NCI-H510A (cell line): ENCODE results near the gene PROZ.

ENCODE experiments used
- DNase-seq: peaks from one replicate; lab custom pipeline; 2025; lab: John Stamatoyannopoulos, UW

PROZ gene

DNA sequence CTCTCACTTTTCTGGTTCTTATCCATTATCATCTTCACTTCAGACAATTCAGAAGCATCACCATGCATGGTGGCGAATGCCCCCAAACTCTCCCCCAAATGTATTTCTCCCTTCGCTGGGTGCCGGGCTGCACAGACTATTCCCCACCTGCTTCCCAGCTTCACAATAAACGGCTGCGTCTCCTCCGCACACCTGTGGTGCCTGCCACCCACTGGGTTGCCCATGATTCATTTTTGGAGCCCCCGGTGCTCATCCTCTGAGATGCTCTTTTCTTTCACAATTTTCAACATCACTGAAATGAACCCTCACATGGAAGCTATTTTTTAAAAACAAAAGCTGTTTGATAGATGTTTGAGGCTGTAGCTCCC is 38.6 kb upstream of the PROZ start:
- no peak for DNase-seq

DNA sequence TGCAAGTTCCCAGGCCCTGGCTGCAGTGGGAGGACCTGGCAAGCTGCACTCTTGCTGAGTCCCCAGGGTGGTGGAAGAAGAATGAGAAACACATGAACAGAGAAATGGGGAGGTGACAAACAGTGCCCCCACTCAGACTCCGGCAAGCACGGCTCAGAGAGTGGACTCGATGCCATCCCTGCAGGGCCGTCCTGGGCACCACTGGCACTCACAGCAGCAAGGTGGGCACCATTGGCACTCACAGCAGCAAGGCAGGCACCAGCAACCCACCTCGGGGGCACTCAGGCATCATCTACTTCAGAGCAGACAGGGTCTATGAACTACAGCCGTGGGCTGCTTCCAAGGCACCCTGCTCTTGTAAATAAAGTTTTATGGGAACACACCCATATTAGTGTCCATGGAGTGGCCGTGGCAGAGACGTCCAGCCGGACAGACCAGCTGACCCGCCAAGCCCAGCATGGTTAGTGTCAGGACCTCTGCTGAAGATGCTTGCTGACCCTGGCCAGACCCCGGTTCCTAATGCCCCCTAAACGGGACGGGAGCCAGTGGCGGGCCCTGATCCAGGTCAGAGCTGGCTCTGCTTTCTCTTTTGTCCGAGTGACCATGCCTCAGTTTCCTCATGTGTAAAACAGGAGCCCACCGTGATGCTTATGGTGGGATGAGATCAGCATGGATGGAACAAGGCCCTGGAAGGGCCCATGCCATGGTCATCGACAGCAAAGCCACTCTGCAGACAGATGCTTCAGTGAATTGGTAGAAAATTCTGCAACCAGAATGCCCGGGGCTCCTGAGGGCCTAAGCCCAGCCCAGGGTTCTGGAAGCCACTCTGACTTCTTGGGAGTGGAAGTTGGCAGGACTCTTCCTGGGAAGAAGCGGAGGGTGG is 37.9 kb upstream of the PROZ start:
- DNase-seq, result no peak

DNA sequence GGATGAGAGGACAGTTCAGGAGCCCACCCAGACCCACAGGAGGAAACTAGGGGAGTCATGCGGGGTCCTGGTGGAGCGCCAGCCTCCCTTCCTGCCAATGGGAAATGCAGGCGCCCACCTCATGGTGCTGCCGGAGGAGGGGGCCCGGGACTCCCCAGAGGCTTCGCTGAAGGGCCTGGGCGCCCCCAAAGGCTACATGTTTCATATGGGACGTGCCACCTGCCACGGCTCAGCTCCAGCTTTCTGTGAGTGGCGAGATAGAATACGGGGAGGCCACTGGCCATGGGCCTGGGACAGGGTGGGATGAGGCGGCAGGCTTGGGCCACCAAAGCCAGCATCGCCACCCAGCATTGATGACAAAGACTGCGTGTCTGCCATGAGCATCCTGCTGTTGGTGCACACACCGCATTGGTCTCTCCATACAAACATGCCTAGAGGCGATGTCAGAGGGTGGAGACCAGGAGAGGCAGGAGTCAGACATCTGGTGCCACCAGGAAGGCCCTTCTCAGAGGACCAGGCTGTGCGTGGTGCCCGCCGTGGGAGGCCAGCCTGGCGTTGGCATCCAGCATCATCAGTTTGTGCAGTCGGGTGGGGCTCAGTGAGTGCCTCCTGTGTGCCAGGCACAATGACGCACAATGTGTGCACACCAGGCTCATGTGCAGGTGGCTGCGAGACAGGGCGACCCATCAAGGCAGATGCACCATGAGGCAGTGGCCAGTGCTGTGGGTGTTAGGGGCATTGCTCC is 37.1 kb upstream of the PROZ start:
- DNase-seq, result no peak

DNA sequence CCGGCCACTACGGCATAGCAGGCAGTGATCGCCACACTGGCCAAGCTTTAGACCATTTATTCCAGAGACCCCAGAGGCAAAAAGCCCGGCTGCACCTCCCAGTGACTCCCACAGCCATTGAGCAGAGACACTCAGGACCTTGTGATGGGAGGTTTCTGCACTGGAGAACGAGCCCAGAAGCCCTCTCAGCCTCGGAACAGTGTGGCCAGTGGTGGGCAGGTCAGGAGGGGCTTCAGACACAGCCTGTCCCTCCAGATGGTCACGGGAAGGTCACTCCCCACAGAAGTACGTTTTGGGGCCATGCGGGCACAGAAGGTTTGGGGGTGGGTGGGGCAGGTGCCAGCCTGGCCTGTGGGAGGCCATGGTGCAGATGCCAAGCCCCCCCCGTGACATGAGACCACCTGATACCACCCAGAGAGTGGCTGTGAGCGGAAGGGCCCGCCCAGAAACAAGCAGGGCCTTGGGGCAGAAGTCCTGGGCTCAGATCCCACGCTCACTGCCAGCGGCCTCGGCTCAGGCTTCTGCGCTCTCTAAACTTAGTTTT is 36.4 kb upstream of the PROZ start:
- DNase-seq, result no peak

DNA sequence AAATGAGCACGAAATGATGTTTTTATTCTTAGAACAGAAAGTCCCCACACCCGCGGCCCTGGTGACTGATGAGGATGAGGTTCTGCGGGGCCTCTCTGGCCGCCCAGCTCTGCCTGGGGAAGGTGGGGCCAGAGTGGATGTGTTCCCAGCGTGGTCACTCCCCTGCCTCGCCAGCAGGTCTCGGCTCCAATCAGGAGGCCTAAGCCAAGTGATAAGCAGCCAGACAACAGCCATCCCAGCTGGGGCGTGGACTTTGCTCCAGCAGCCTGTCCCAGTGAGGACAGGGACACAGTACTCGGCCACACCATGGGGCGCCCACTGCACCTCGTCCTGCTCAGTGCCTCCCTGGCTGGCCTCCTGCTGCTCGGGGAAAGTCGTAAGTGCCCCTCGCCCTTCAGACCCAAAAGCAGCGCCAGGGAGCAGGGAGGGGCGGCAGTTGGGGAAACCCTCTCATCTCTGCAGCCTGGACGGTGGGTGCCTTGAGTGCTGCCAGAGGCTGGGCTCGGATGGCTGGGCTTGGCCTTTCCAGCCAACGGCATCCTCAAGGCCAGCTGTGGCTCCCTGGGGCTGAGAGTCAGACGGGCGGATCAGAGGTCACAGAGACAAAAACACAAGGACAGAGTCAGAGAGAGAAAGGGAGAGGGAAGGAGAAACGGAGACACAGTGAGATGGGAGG is 35.8 kb upstream of the PROZ start, which contains the start of gene F10:
Gene F10, plus strand, starts transcription at position 250 of the 676 bp plus-strand sequence. Its CDS starts 57 bp downstream, at position 307.
- DNase-seq, result no peak

DNA sequence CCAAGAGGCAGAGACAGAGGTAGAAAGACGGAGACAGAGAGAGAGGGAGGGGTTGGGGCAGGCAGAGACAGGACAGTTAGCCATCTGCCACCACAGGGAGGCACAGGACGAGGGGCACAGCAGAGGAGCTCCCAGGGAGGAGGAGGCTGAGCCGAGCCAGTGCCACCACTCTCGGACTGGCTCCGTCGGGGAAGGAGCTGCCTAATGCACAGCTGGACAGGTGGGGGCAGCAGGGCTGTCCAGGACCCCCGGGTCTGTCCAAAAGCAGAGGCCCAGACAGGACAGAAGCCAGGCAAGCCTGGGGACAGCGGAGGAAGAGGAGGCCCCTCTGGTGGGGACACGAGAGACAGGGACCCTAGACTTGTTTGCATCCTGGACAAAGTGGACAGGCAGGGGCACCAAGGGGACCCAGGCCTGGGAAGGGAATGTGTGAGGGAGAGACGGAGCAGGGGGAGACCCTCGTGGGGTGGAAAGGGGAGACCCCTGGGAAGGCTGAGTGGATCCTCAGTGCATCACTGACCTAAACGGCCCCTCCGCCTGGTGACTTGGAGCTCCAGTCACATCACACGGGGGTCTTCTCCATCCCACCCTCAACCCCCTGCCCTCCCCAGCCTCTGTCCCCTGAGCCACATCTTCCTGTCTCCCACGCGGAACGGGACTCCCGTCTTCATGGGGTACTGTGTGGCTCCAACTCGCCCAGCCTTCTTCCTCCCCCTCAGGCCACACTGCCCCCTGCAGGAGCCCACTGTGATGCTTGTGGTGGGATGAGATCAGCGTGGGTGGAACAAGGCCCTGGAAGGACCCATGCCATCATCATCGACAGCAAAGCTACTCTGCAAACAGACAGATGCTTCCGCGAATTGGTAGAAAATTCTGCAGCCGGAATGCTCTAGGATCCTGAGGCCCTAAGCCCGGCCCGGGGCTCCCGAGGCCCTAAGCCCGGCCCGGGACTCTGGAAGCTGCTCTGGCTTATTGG is 34.9 kb upstream of the PROZ start:
- DNase-seq, result no peak

DNA sequence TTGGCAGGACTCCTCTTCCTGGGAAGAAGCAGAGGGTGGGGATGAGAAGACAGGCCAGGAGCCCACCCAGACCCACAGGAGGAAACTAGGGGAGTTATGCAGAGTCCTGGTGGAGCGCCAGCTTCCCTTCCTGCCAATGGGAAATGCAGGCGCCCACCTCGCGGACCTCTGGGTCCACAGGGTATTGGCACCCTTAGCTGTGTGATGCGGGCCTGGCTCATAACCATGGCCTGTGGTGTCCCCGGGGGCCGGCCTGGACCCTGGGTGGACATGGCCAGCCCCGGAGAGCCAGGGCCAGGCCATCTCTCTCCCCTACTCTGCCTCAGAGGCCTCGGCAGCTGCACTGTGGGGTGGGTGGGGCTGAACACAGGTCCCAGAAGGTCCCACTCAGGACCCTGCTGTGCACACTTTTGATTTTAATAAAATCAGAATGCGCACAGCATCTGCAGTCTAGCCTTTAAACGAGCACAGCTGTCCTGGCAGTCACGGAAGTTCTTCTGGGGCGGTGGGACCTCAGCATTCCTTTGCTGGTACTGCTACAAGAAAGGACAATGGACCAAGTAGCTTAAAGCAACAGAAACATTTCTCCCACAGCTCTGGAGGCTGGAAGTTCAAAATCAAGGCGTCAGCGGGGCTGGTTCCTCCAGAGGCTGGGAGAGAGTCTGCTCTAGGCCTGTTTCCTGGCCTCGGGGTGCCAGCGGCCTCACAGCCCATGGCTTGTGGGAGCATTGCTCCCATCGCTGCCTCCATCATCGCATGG is 34.1 kb upstream of the PROZ start:
- DNase-seq, result no peak

DNA sequence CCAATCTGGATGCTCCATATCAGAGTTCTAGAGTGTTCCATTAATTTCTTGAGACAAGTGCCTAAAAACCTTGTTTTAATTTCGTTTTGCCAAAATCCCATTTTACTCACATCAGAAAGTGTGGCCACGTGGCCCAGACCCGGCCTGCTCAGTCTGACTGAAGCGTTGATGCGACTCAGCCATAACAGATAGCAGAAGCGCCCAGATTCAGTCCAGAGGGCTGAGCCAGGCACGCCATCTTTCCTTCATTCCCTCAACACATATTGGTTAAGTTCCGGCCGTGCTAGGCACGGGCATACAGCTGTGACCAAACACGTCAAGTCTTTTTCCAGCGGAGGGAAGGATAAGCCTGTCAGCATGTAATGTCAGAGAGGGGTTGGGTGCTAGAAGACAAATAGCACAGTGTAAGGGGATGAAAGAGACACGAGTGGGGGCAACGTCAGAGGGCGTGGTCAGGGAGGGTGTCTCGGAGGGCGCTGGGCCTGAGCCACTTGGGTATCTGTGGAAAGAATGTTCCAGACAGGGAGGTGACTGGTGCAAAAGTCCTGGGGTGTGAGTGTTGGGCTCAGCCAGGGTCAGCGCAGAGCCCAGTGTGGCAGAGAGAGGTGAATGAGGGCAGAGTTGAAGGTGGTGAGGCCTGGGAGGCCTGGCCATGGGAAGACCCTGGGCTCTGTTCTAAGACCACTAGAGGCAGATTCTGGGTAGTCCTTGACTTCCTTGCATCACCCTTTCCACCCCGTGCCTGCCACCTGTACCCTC is 32.8 kb upstream of the PROZ start:
- DNase-seq, result no peak

DNA sequence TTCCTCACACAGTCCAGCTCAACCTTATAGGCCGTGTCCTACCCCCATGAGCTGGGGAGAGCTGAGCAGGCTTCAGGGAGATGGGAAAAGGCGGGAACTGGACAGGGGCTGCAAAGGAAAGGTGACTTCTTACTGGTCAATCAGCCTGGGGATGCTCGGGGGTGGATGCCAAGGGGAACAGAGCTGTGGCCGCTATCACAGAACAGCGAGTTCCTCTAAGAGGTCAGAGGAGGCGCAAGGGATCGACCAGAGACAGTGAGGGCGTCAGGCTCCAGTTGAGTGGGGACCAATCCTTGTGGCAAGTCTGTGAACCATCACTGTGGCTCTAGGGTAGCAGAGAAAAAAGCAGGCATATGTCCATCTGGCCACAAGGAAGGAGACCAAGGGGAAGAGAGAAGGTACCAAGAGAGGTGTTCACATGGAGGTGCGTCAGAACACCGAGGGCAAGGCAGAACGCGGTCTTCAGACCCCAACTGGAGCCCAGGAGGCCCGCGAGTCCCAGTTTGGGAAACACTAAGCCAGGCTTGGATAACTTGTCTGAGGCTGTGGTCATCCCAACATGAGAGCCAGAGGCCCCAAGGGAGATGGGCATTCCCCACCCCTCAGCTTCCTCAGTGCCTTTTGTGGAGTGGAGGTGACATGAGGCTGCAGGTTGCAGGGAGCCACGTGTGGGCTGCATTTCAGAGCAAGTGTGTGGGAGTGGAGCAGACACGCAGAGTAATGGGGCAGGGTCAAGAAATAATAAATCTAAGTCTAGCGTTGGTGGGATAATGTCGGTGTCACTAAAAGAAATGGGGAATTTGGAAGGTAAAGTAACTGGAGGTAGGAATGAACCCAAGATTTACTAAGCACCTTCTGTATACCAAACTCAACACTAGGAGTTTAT is 31.9 kb upstream of the PROZ start:
- DNase-seq, result no peak

DNA sequence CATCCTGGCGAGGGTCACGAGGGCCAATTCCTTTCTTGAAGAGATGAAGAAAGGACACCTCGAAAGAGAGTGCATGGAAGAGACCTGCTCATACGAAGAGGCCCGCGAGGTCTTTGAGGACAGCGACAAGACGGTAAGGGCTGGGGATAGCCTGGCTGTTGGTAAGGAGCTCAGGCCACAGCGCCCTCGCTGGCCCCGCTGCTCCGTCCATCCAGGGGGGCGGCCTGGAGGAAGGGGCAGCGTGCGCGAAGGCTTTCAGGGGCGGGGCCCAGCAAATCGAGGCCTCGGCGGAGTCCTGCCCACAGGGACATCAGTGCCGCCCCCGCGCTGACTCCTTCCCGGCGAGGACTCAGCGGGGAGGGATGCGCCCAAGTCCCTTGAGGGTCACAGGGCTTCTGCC is 29.0 kb upstream of the PROZ start:
- no peak for DNase-seq

DNA sequence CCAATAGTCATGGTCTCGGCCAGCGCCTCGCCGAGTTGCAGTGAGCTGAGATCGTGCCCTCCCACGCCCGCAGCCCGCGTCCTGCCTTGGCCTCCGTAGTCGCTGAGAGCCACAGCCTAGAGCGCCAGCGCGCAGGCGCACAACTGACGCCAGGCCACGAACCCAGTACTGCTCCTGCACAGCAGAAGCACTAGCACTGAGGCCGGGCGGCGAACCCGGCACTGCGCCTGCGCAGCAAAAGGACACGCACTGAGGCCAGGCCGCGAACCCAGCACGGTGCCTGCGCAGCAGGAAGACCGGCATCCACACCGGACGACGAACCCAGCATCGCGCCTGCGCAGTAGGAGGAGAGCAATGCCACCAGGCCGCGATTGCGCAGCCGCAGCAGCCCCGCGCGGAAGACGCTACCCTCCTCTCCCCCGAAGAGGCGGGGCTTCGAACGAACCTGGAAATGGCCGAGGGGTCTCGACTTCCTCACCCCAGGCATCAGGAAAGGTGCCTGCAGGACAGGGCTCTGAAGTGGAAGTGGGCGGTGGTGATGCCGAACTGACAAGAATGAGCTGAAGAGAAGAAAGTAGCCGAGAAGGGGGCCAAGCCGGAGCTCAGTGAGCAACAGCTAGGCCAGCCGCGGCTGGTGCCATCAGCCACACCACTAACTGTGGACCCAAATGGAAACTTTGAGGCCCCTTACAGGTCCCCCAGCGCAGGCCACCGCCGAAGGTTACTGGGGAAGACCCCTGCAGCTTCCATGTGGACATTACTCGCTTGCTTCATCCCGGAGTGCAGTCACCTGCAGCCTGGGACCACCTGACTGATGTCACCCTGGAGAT is 28.3 kb upstream of the PROZ start:
- no peak for DNase-seq

DNA sequence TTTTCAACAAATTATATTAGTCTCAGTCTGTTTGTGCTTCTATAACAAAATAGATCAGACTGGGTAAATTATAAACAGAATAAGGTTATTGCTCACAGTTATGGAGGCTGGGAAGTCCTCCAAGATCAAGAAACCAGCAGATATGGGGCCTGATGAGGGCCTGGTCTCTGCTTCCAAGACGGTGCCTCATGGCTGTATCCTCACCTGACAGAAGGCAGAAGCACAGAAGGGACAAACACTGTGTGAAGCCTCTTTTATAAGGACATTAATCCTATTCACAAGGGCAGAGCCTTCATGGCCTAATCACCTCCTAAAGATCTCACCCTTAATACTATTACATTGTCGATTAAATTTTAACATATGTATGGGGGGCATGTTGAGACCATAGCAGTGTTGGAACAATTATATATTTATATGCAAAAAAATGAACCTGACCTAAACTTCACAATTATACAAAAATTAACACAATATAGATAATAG is 23.1 kb upstream of the PROZ start:
- DNase-seq, result no peak

DNA sequence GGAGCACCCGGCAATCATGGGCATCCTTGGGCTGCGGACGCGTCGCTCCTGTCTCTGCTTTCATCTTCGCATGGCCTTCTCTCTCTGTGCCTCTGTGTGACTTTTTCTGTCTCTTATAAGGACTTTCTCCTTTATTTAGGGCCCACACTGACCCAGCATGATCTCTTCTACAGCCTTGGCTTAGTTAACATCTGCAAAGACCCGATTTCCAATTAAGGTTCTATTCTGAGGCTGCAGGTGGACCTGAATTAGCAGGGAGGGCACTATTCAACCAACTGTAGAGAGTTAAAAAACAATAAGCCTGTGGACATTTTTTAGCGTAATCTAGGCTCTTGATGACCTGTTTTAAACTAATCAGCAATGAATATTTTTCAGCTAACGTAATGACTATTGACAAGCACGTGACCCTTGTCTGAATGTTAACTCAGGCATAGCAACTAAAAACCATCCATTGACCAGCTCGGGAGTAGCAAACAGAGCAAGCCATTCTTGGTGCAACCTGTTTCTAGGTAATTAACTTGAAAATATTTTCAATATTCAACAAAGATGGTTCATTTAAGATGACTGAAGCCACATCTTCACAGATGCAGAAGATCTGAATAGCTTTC is 20.7 kb upstream of the PROZ start:
- DNase-seq, result no peak

DNA sequence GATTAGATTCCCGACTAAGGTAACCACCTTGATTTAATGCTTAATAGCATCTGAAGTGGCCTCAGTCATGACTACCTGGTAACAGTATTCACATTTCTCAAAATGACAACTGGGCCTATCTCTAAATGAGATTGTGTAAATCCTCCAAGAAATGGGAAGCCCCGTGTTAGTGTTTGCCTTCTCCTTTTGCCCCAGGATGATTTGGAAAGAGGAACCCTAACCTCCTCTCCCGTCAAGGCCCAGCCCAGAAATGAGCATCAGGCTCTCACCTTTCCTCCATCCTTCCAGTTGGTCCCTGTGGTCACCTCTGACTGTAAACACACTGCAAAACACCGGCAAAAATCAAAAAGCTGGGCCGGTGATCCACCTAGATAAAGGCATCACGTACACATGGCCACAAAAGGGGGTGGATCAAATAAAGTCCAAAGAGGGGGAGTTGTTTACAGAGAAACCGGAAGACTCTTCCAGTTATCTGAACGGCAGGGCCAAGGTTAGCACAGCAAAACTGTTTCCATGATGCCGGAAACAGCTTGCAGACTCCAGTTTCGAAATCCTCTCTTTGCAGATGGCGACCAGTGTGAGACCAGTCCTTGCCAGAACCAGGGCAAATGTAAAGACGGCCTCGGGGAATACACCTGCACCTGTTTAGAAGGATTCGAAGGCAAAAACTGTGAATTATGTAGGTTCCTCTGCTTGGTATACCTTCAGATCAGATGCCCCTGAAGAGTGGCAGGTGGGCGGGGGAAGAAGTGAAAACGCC is 19.5 kb upstream of the PROZ start:
- no peak for DNase-seq

DNA sequence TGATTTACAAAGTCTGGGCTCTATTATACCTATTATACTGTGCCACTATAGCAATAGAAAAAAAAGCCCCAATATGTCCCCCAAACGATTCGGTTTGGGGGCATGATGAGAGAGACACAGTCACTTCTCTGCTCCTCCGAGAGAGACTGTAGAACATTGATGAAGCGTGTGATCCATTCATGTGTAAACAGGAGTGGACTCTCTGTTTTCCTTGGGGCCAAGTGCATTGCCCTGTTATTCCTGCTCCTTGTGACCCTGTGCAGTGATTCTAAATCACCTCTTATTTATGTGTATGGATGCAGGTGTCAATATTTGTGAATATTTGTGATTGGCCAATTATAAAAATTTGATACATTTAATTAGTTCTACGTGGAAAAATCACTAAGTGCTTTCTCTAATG is 18.9 kb upstream of the PROZ start:
- no peak for DNase-seq
